CD14-positive monocyte (primary cell): ENCODE data around the gene CNGB1. TPM values are rescaled to one million over a fixed set of nuclear protein-coding genes. Genes with fewer than 3 reads are reported as not detected.

Experiments used
- DNase-seq, 3 donors: peaks; one replicate each; pipeline ENCODE4 v3.0.0-alpha.2; 2011 to 2022
- H2AFZ ChIP-seq: 2 replicates; pipeline ENCODE4 v1.6.0; 2012; ENCODE audit warnings: mild to moderate bottlenecking, low read depth, low read length, inconsistent platforms; ENCODE audit not compliant: insufficient read depth, poor library complexity, severe bottlenecking
- H3K27ac ChIP-seq, 2 donors: 1 replicate in 1 of 2; 2 replicates in 1 of 2; pipeline ENCODE4 v1.5.1; 2012 to 2013; ENCODE audit warnings: low read length in 2 of 2, control low read depth in 1 of 2, inconsistent platforms in 1 of 2, low read depth in 1 of 2, mild to moderate bottlenecking in 1 of 2
- H3K27me3 ChIP-seq, 2 donors: one replicate each; pipeline versions ENCODE4 v1.6.0 to v1.6.1; 2011 to 2013; ENCODE audit warnings: low read length in 2 of 2; ENCODE audit not compliant: control insufficient read depth in 2 of 2, insufficient read depth in 2 of 2
- H3K36me3 ChIP-seq, 2 donors: replicated peaks in 1 of 2; 1 replicate in 1 of 2; 2 replicates in 1 of 2; pipeline versions ENCODE4 v1.5.1 to v1.6.1; 2012 to 2013; ENCODE audit warnings: low read length in 2 of 2, control low read depth in 1 of 2, inconsistent platforms in 1 of 2, mild to moderate bottlenecking in 1 of 2; ENCODE audit not compliant: insufficient read depth in 2 of 2, control insufficient read depth in 1 of 2
- H3K4me1 ChIP-seq, 2 donors: 1 replicate in 1 of 2; 2 replicates in 1 of 2; pipeline versions ENCODE4 v1.5.1 to v1.6.1; 2012 to 2013; ENCODE audit warnings: low read length in 2 of 2, control low read depth in 1 of 2, inconsistent platforms in 1 of 2, mild to moderate bottlenecking in 1 of 2, moderate library complexity in 1 of 2; ENCODE audit not compliant: insufficient read depth in 2 of 2, control insufficient read depth in 1 of 2
- H3K4me2 ChIP-seq: replicated peaks from 2 replicates; pipeline ENCODE3; 2012; ENCODE audit warnings: low read length, moderate library complexity, mild to moderate bottlenecking; ENCODE audit not compliant: poor library complexity, severe bottlenecking; ENCODE audit errors: extremely low read depth
- H3K4me3 ChIP-seq, 3 experiments: fragments of 200-600 bp in 1 of 3; sonication (generic) in 1 of 3; replicated peaks in 1 of 3; 1 replicate in 2 of 3; 2 replicates in 1 of 3; pipeline ENCODE4 v1.5.1; 2011 to 2013; ENCODE audit warnings: low read length in 3 of 3, mild to moderate bottlenecking in 3 of 3, control low read depth in 2 of 3, low read depth in 2 of 3, inconsistent platforms in 1 of 3, moderate library complexity in 1 of 3
- H3K79me2 ChIP-seq: 2 replicates; pipeline ENCODE4 v1.6.0; 2012; ENCODE audit warnings: mild to moderate bottlenecking, control low read depth, inconsistent platforms, low read length, moderate library complexity; ENCODE audit not compliant: insufficient read depth
- H3K9ac ChIP-seq: 2 replicates; pipeline ENCODE4 v1.6.0; 2017; ENCODE audit warnings: low read length, mild to moderate bottlenecking; ENCODE audit not compliant: insufficient read depth, poor library complexity, severe bottlenecking
- H3K9me3 ChIP-seq, 2 donors: replicated peaks in 1 of 2; 1 replicate in 1 of 2; 2 replicates in 1 of 2; pipeline versions ENCODE4 v1.5.1 to v1.6.1; 2012 to 2013; ENCODE audit warnings: low read length in 2 of 2, control low read depth in 1 of 2; ENCODE audit not compliant: control insufficient read depth in 1 of 2, insufficient read depth in 1 of 2
- H4K20me1 ChIP-seq: 2 replicates; pipeline ENCODE4 v1.6.0; 2012; ENCODE audit warnings: mild to moderate bottlenecking, low read length, control low read depth, moderate library complexity; ENCODE audit not compliant: insufficient read depth
- H3K27ac Mint-ChIP-seq, 7 donors: one replicate each; pipeline ENCODE4 v1.8.0; 2020; ENCODE audit warnings: mild to moderate bottlenecking in 7 of 7, mixed read lengths in 7 of 7, moderate library complexity in 6 of 7, inconsistent platforms in 2 of 7
- H3K27me3 Mint-ChIP-seq, 3 donors: one replicate each; pipeline ENCODE4 v1.8.0; 2021 to 2022; ENCODE audit warnings: low read depth in 3 of 3, mild to moderate bottlenecking in 3 of 3, mixed read lengths in 3 of 3, moderate library complexity in 3 of 3, inconsistent platforms in 1 of 3
- H3K36me3 Mint-ChIP-seq, 2 donors: one replicate each; pipeline ENCODE4 v1.8.0; 2020; ENCODE audit warnings: mixed read lengths in 2 of 2, inconsistent platforms in 1 of 2, mild to moderate bottlenecking in 1 of 2
- H3K4me1 Mint-ChIP-seq: one replicate; pipeline ENCODE4 v1.8.0; 2020; ENCODE audit warnings: mild to moderate bottlenecking, mixed read lengths
- H3K4me3 Mint-ChIP-seq, 2 donors: one replicate each; pipeline ENCODE4 v1.8.0; 2020; ENCODE audit warnings: mild to moderate bottlenecking in 2 of 2, mixed read lengths in 2 of 2, moderate library complexity in 1 of 2
- H3K9me3 Mint-ChIP-seq, 7 donors: one replicate each; pipeline ENCODE4 v1.8.0; 2020 to 2022; ENCODE audit warnings: mixed read lengths in 7 of 7, mild to moderate bottlenecking in 6 of 7, moderate library complexity in 6 of 7, inconsistent platforms in 2 of 7
- CTCF ChIP-seq: fragments of 200-600 bp; IDR thresholded peaks from one replicate; pipeline ENCODE4 v1.8.0; 2022; ENCODE audit warnings: antibody characterized with exemption, mild to moderate bottlenecking
- WGBS: methylation state at CpG from one replicate; pipeline ENCODE4 v1.1.5; 2013; ENCODE audit warnings: missing lambda C conversion rate; ENCODE audit not compliant: insufficient coverage; 5-methylcytosine and 5-hydroxymethylcytosine counted together
- intact Hi-C, 2 donors: fragments of 100-400 bp; cut with micrococcal nuclease; formaldehyde crosslinking; loops; one replicate each; pipeline versions ENCODE4 v1.15.0 to v1.15.1; 2023
- polyA plus RNA-seq, 3 donors: library from polyadenylated mRNA; depleted of rRNA in 1 of 3; unstranded in 2 of 3; stranded (reverse) in 1 of 3; fragments of 300-500 nt in 2 of 3; fragments of >200 nt in 1 of 3; fragmentation: Illumina TruSeq in 2 of 3; gene quantifications; 1 replicate in 2 of 3; 2 replicates in 1 of 3; pipeline ENCODE4 v1.2.3, GENCODE V29; 2012 to 2021

CNGB1 gene
- polyA plus RNA-seq, 3 donors = not detected

DNA sequence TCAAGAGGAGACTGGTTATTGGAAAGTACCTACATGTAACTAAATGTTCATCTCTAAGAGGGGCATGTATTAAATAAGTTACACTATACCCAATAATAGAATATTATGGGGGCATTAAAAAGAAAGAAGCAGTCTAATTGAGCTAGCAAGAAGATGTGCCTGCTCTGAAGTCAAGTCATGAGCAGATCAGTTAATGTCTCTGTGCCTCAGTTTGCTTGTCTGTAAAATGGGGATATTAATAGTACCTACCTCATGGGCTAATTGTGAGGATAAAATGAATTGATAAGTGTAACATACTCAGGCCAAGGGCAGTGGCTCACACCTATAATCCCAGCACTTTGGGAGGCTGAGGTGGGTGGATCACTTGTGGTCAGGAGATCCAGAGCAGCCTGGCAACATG, 3.0 kb downstream of the CNGB1 start:
- no peak overlapping the region for H3K27ac Mint-ChIP-seq
- Histone ChIP-seq H3K79me2 (no peaks in the 10 kb centered on the region), H3K9ac (no peak overlapping the region), H3K4me3 (no peak overlapping the region), H3K27ac (no peak overlapping the region), H2AFZ (no peak overlapping the region), H4K20me1 (no peaks in the 10 kb centered on the region), H3K36me3 (no peaks in the 10 kb centered on the region), H3K4me1 (no peaks in the 10 kb centered on the region), H3K4me2 (no peak overlapping the region), H3K27me3 (no peaks in the 10 kb centered on the region), H3K9me3 (no peaks in the 10 kb centered on the region)
- intact Hi-C loops = no loop called here
- no peak for DNase-seq
- H3K4me3 Mint-ChIP-seq = no peak overlapping the region
- peaks cover 3% of the 10 kb centered on the region for H3K4me1 Mint-ChIP-seq
- no peaks in the 10 kb centered on the region for H3K36me3 Mint-ChIP-seq
- no peak for TF ChIP-seq CTCF
- peaks cover 0 to 1% (median 0%) of the 10 kb centered on the region in 7 donors for H3K9me3 Mint-ChIP-seq
- H3K27me3 Mint-ChIP-seq = peaks cover 0 to 9% (median 4%) of the 10 kb centered on the region in 3 donors

DNA sequence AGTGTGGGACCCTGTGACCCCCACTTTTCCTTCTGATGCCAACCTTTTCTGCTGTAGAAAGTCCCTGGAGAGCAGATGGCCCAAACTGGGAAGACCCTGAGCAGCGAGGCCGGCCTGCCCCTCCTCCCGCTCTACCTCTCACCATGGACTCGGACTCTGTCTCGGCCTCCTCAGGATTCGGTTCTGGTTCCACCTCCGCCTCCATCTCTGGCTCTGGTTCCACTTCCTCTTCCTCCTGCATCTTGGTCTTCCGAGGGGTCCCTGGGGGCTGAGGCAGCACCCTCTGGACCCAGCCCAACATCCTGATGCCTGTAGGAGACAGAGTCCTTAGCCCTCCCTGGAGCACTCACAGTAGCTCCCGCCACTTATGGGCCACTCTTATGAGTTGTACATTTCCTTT, 3.9 kb downstream of the CNGB1 start:
- Histone ChIP-seq H3K36me3 (no peaks in the 10 kb centered on the region), H3K27me3 (no peaks in the 10 kb centered on the region), H3K27ac (no peak overlapping the region), H3K4me1 (no peaks in the 10 kb centered on the region), H3K4me2 (no peak overlapping the region), H3K79me2 (no peaks in the 10 kb centered on the region), H3K9ac (no peak overlapping the region), H2AFZ (no peak overlapping the region), H3K9me3 (no peaks in the 10 kb centered on the region), H3K4me3 (no peak overlapping the region), H4K20me1 (no peaks in the 10 kb centered on the region)
- Mint-ChIP-seq H3K27me3 (peaks cover 0 to 9% (median 2%) of the 10 kb centered on the region in 3 donors), H3K4me1 (no peaks in the 10 kb centered on the region), H3K27ac (peak overlapping the region in 1 of 7 donors; percentile 16), H3K9me3 (peaks cover 0 to 1% (median 0%) of the 10 kb centered on the region in 7 donors), H3K36me3 (no peaks in the 10 kb centered on the region), H3K4me3 (no peak overlapping the region)
- WGBS = 74% methylated on average over 5 of the region's 9 CpGs
- DNase-seq = no peak
- TF ChIP-seq CTCF = no peak
- intact Hi-C loops = no loop called here
